H9 (cell line): Measurements from ENCODE around the gene ITCH. TPM values are rescaled to one million over a fixed set of nuclear protein-coding genes. Genes with fewer than 3 reads are reported as not detected.

ENCODE experiments used
- DNase-seq: peaks from one replicate; pipeline ENCODE4 v3.0.0-alpha.2; 2017
- H2AFZ ChIP-seq: one replicate; pipeline ENCODE4 v1.6.1; 2013; ENCODE audit warnings: mild to moderate bottlenecking, low read length, control low read depth, moderate library complexity
- H2AK5ac ChIP-seq: 2 replicates; pipeline ENCODE4 v1.6.1; 2013; ENCODE audit warnings: low read length, control low read depth, mixed read lengths; ENCODE audit not compliant: insufficient read length
- H2BK120ac ChIP-seq: one replicate; pipeline ENCODE4 v1.6.1; 2013; ENCODE audit warnings: low read depth, mild to moderate bottlenecking, low read length, control low read depth, inconsistent platforms; ENCODE audit not compliant: poor library complexity, severe bottlenecking
- H2BK12ac ChIP-seq: 2 replicates; pipeline ENCODE4 v1.6.1; 2013; ENCODE audit warnings: low read length, control low read depth, mixed read lengths, low read depth; ENCODE audit not compliant: insufficient read length
- H2BK15ac ChIP-seq: 2 replicates; pipeline ENCODE4 v1.6.1; 2013; ENCODE audit warnings: low read depth, low read length, control low read depth
- H2BK20ac ChIP-seq: one replicate; pipeline ENCODE4 v1.6.1; 2013; ENCODE audit warnings: low read depth, mild to moderate bottlenecking, low read length, control low read depth, inconsistent platforms; ENCODE audit not compliant: poor library complexity, severe bottlenecking
- H2BK5ac ChIP-seq: 2 replicates; pipeline ENCODE4 v1.6.1; 2013; ENCODE audit warnings: low read length, control low read depth, mixed read lengths; ENCODE audit not compliant: insufficient read length
- H3K14ac ChIP-seq: 2 replicates; pipeline ENCODE4 v1.6.1; 2013; ENCODE audit warnings: low read length, control low read depth; ENCODE audit not compliant: insufficient read depth
- H3K18ac ChIP-seq: 2 replicates; pipeline ENCODE4 v1.6.1; 2013; ENCODE audit warnings: low read depth, mild to moderate bottlenecking, mixed read lengths, low read length, control low read depth; ENCODE audit not compliant: insufficient read length
- H3K23ac ChIP-seq: 2 replicates; pipeline ENCODE4 v1.6.1; 2013; ENCODE audit warnings: low read length, control low read depth, mixed read lengths, low read depth; ENCODE audit not compliant: insufficient read length
- H3K23me2 ChIP-seq: 2 replicates; pipeline ENCODE4 v1.6.1; 2013; ENCODE audit warnings: low read depth, mild to moderate bottlenecking, mixed read lengths, low read length, control low read depth; ENCODE audit not compliant: insufficient read length, poor library complexity, severe bottlenecking
- H3K27ac ChIP-seq: 2 replicates; pipeline ENCODE4 v1.5.1; 2013; ENCODE audit warnings: low read length, control low read depth, mixed read lengths, low read depth; ENCODE audit not compliant: insufficient read length
- H3K27me3 ChIP-seq: 2 replicates; pipeline ENCODE4 v1.6.1; 2013; ENCODE audit warnings: low read length, control low read depth, inconsistent platforms; ENCODE audit not compliant: insufficient read depth
- H3K4ac ChIP-seq: 2 replicates; pipeline ENCODE4 v1.6.1; 2013; ENCODE audit warnings: low read depth, mild to moderate bottlenecking, control low read depth, inconsistent platforms, low read length, moderate library complexity
- H3K4me1 ChIP-seq: 2 replicates; pipeline ENCODE4 v1.6.1; 2013; ENCODE audit warnings: low read length, control low read depth, inconsistent platforms; ENCODE audit not compliant: insufficient read depth
- H3K4me2 ChIP-seq: 2 replicates; pipeline ENCODE4 v1.6.1; 2013; ENCODE audit warnings: low read length, control low read depth, mixed read lengths; ENCODE audit not compliant: insufficient read length, insufficient read depth
- H3K56ac ChIP-seq: 2 replicates; pipeline ENCODE4 v1.6.1; 2013; ENCODE audit warnings: low read depth, mild to moderate bottlenecking, mixed read lengths, low read length, control low read depth; ENCODE audit not compliant: insufficient read length
- H3K79me1 ChIP-seq: 2 replicates; pipeline ENCODE4 v1.6.1; 2013; ENCODE audit warnings: low read depth, mild to moderate bottlenecking, moderate library complexity, low read length, control low read depth, inconsistent platforms; ENCODE audit not compliant: insufficient read depth, poor library complexity, severe bottlenecking
- H3K79me2 ChIP-seq: 2 replicates; pipeline ENCODE4 v1.6.1; 2013; ENCODE audit warnings: low read length, control low read depth, inconsistent platforms; ENCODE audit not compliant: insufficient read depth
- H3K9ac ChIP-seq: 2 replicates; pipeline ENCODE4 v1.6.1; 2013; ENCODE audit warnings: low read length, control low read depth, mixed read lengths; ENCODE audit not compliant: insufficient read length; ENCODE audit errors: extremely low read depth
- H3K9me3 ChIP-seq: one replicate; pipeline ENCODE4 v1.6.1; 2013; ENCODE audit warnings: low read depth, low read length, inconsistent platforms; ENCODE audit not compliant: control insufficient read depth
- H3T11ph ChIP-seq: one replicate; pipeline ENCODE4 v1.6.1; 2013; ENCODE audit warnings: mild to moderate bottlenecking, low read length, control low read depth, inconsistent platforms
- H4K20me1 ChIP-seq: one replicate; pipeline ENCODE4 v1.6.1; 2013; ENCODE audit not compliant: control insufficient read depth, insufficient read length, insufficient read depth
- H4K5ac ChIP-seq: 2 replicates; pipeline ENCODE4 v1.6.1; 2013; ENCODE audit warnings: low read depth, mild to moderate bottlenecking, mixed read lengths, low read length, control low read depth; ENCODE audit not compliant: insufficient read length
- H4K8ac ChIP-seq: replicated peaks from 2 replicates; pipeline ENCODE4 v1.6.1; 2013; ENCODE audit warnings: low read length, control low read depth, mixed read lengths, low read depth; ENCODE audit not compliant: insufficient read length
- H4K91ac ChIP-seq: 2 replicates; pipeline ENCODE4 v1.6.1; 2013; ENCODE audit warnings: low read depth, mild to moderate bottlenecking, moderate library complexity, mixed read lengths, low read length, control low read depth; ENCODE audit not compliant: insufficient read length
- H3K27ac Mint-ChIP-seq, 3 experiments: 2 replicates in 2 of 3; 3 replicates in 1 of 3; pipeline ENCODE4 v1.8.0; 2020 to 2021; ENCODE audit warnings: mixed read lengths in 3 of 3, mild to moderate bottlenecking in 1 of 3, moderate library complexity in 1 of 3
- H3K27me3 Mint-ChIP-seq: 2 replicates; pipeline ENCODE4 v1.8.0; 2021; ENCODE audit warnings: low read depth, mild to moderate bottlenecking, moderate library complexity, mixed read lengths
- H3K36me3 Mint-ChIP-seq, 3 experiments: 2 replicates in 2 of 3; 3 replicates in 1 of 3; pipeline ENCODE4 v1.8.0; 2020 to 2021; ENCODE audit warnings: low read depth in 3 of 3, mixed read lengths in 3 of 3; ENCODE audit not compliant: insufficient read depth in 1 of 3
- H3K4me1 Mint-ChIP-seq, 2 experiments: 2 replicates each; pipeline ENCODE4 v1.8.0; 2020; ENCODE audit warnings: mixed read lengths in 2 of 2
- H3K4me3 Mint-ChIP-seq, 2 experiments: 2 replicates in 1 of 2; 3 replicates in 1 of 2; pipeline ENCODE4 v1.8.0; 2020 to 2021; ENCODE audit warnings: mild to moderate bottlenecking in 2 of 2, mixed read lengths in 2 of 2, moderate library complexity in 1 of 2
- H3K9me3 Mint-ChIP-seq, 2 experiments: 2 replicates in 1 of 2; 3 replicates in 1 of 2; pipeline ENCODE4 v1.8.0; 2020; ENCODE audit warnings: mild to moderate bottlenecking in 2 of 2, mixed read lengths in 2 of 2, moderate library complexity in 1 of 2
- CTCF ChIP-seq: fragments of 200-600 bp; sonication (generic); conservative IDR thresholded peaks from 3 replicates; pipeline ENCODE4 v1.8.0; 2021; ENCODE audit warnings: antibody characterized with exemption, mild to moderate bottlenecking
- WGBS: extraction: QIAGEN DNeasy Blood & Tissue Kit; methylation state at CpG from one replicate; pipeline ENCODE4 v1.1.7; 2013; ENCODE audit warnings: missing lambda C conversion rate, low lambda C conversion rate, mixed read lengths; ENCODE audit not compliant: insufficient read length; ENCODE audit errors: extremely low coverage; 5-methylcytosine and 5-hydroxymethylcytosine counted together
- total RNA-seq: library from RNA; stranded (reverse); gene quantifications from 2 replicates; pipeline ENCODE4 v1.2.1, GENCODE V29; 2021

ITCH gene
- total RNA-seq, 1 experiment from 2014 or later: 55.9 TPM

- no peak overlapping the region for H3K18ac ChIP-seq
- H3K4me2 ChIP-seq: no peak overlapping the region
- no peak overlapping the region for H3K27ac ChIP-seq
- H4K8ac ChIP-seq: no peak overlapping the region
- no peak overlapping the region for H4K91ac ChIP-seq
- H2BK120ac ChIP-seq: no peak overlapping the region
- H2AK5ac ChIP-seq: no peak overlapping the region
- Mint-ChIP-seq H3K4me3 (peak overlapping the region; percentile 1 to 39; a peak in 4 of 5 replicates), H3K9me3 (no peaks in the 10 kb centered on the region; a peak in 2 of 5 replicates), H3K4me1 (peaks cover 22 to 24% of the 10 kb centered on the region in 2 experiments), H3K27me3 (peaks cover 1% of the 10 kb centered on the region; the same call in 1 of the 2 replicates), H3K36me3 (peaks cover 27 to 33% (median 29%) of the 10 kb centered on the region in 3 experiments), H3K27ac (peak overlapping the region; percentile 9 to 56 (median 22))
- no peak overlapping the region for H3T11ph ChIP-seq
- H2BK20ac ChIP-seq: no peak overlapping the region
- no peak overlapping the region for H3K4ac ChIP-seq
- H2BK5ac ChIP-seq: no peak overlapping the region
- H4K5ac ChIP-seq: no peak overlapping the region
- H3K56ac ChIP-seq: no peak overlapping the region
- TF ChIP-seq CTCF: no peak
- peaks cover 6% of the 10 kb centered on the region for H3K23me2 ChIP-seq
- H3K14ac ChIP-seq: no peak overlapping the region
- H3K23ac ChIP-seq: no peak overlapping the region
- no peak overlapping the region for H2BK15ac ChIP-seq
- no peaks in the 10 kb centered on the region for H4K20me1 ChIP-seq
- no peak overlapping the region for H2AFZ ChIP-seq
- H3K27me3 ChIP-seq: no peaks in the 10 kb centered on the region
- WGBS: no CpG with 5 or more reads among the region's 3 CpGs
- H3K9me3 ChIP-seq: no peaks in the 10 kb centered on the region
- H2BK12ac ChIP-seq: no peak overlapping the region
- peaks cover 19% of the 10 kb centered on the region; the same call in 1 of the 2 replicates for H3K79me2 ChIP-seq
- H3K4me1 ChIP-seq: peaks cover 3% of the 10 kb centered on the region; the same call in 1 of the 2 replicates
- DNase-seq: no peak
- peaks cover 8% of the 10 kb centered on the region for H3K79me1 ChIP-seq
- H3K9ac ChIP-seq: no peak overlapping the region
Measured at GRCh38 chr20:34365765-34366213, 2.7 kb downstream of the ITCH start.
